Adrenal gland (tissue), 12 donors: Measurements from ENCODE around the gene HAPLN3. TPM values are rescaled to one million over a fixed set of nuclear protein-coding genes. Genes with fewer than 3 reads are reported as not detected.
A peak's percentile ranks its signal among the peaks of the same experiment; 100 is the strongest.

Source experiments
- DNase-seq, 7 donors: peaks; one replicate each; pipeline ENCODE4 v3.0.0-alpha.2; 2019 to 2020
- H3K27ac ChIP-seq, 5 donors: fragments of 200-600 bp; sonication (generic) in 4 of 5; 1 replicate in 3 of 5; 2 replicates in 2 of 5; pipeline versions ENCODE4 v1.5.1 to v1.8.0; 2016 to 2020; ENCODE audit warnings: mild to moderate bottlenecking in 1 of 5
- H3K27me3 ChIP-seq: fragments of 200-600 bp; 2 replicates; pipeline ENCODE4 v1.8.0; 2021
- H3K36me3 ChIP-seq, 2 donors: fragments of 200-600 bp; replicated peaks in 1 of 2; 1 replicate in 1 of 2; 2 replicates in 1 of 2; pipeline versions ENCODE4 v1.5.1 to v1.8.0; 2018 to 2022
- H3K4me1 ChIP-seq, 2 donors: fragments of 200-600 bp; replicated peaks in 1 of 2; 1 replicate in 1 of 2; 2 replicates in 1 of 2; pipeline versions ENCODE4 v1.5.1 to v1.8.0; 2018 to 2021
- H3K4me3 ChIP-seq, 4 donors: fragments of 200-600 bp; sonication (generic) in 3 of 4; one replicate each; pipeline ENCODE4 v1.5.1; 2016 to 2018
- H3K9me3 ChIP-seq, 3 donors: fragments of 200-600 bp; sonication (generic) in 1 of 3; replicated peaks in 1 of 3; 1 replicate in 2 of 3; 2 replicates in 1 of 3; pipeline versions ENCODE4 v1.5.1 to v1.8.0; 2016 to 2021
- CTCF ChIP-seq, 6 experiments: fragments of 450-650 bp in 4 of 6; fragments of 200-600 bp in 2 of 6; sonication (generic) in 1 of 6; IDR thresholded peaks; 1 replicate in 5 of 6; 2 replicates in 1 of 6; pipeline versions ENCODE4 v1.5.1 to v1.8.0; 2016 to 2021; ENCODE audit warnings: antibody characterized with exemption in 6 of 6, mild to moderate bottlenecking in 2 of 6, moderate library complexity in 1 of 6
- POLR2A ChIP-seq, 2 donors: fragments of 450-650 bp; IDR thresholded peaks; one replicate each; pipeline ENCODE4 v1.6.1; 2017; ENCODE audit warnings: antibody characterized with exemption in 2 of 2, mild to moderate bottlenecking in 2 of 2, moderate library complexity in 1 of 2
- WGBS, 4 donors: extraction: QIAGEN DNeasy Blood & Tissue Kit in 2 of 4; methylation state at CpG; one replicate each; pipeline versions ENCODE4 v1.1.5 to v1.1.7; 2013 to 2017; 5-methylcytosine and 5-hydroxymethylcytosine counted together
- intact Hi-C, 2 donors: fragments of 100-400 bp; cut with DNase I; formaldehyde crosslinking; loops; one replicate each; pipeline versions ENCODE4 v1.14.1 to v1.15.0; 2022 to 2023
- polyA plus RNA-seq, 3 donors: library from polyadenylated mRNA; stranded (reverse); fragments of 200-250 nt in 2 of 3; fragments of 350-450 nt in 1 of 3; fragmentation: Illumina TruSeq in 1 of 3; extraction: RNeasy Lipid Tissue Mini Kit (QIAGEN cat#74804) in 1 of 3; gene quantifications; one replicate each; pipeline ENCODE4 v1.2.3, GENCODE V29; 2013 to 2014
- total RNA-seq, 9 donors: library from RNA; depleted of rRNA in 4 of 9; stranded (reverse); fragments of >200 nt in 4 of 9; fragments of 120-200 nt in 1 of 9; fragmentation: NEBNext Ultra II Directional in 1 of 9; extraction: Animal tissue kit (Norgen Biotek cat#: 25700) in 1 of 9; gene quantifications; one replicate each; pipeline versions ENCODE4 v1.1.0 to v1.2.4, GENCODE V29; 2013 to 2023
- donor health status: healthy with polysubstance abuse.
- donor health status: Bipolar disorder and iron deficiency.
- donor health status: DM: yes; HTN: yes; CAD: no.
- donor health status: DM: no; HTN: no; CAD: no.
- donor health status: DM: no; HTN: no; CAD: no.
- donor health status: DM: yes; HTN: yes; CAD: no.

The HAPLN3 gene
- total and polyA plus RNA-seq, 12 donors, result 0.55 to 7.6 (median 3.7) TPM

GRCh38 chr15:88913850-88914169 lies 18.5 kb upstream of the HAPLN3 start:
- H3K27ac ChIP-seq, result peak overlapping the region in 2 of 5 donors; percentile 57 to 87
- H3K4me3 ChIP-seq, result peak overlapping the region in 1 of 4 donors; percentile 82
- H3K27me3 ChIP-seq, result no peaks in the 10 kb centered on the region
- no peak for TF ChIP-seq CTCF (IDR thresholded peaks at IDR 0.05)
- TF ChIP-seq POLR2A (IDR thresholded peaks at IDR 0.05), result no peak
- no peak for DNase-seq
- H3K9me3 ChIP-seq, result no peaks in the 10 kb centered on the region
- H3K36me3 ChIP-seq, result no peaks in the 10 kb centered on the region
- 66 to 75% (median 71%) methylated on average over 4 of the region's 4 CpGs for WGBS, 4 donors
- intact Hi-C loops, result no loop called here
- peaks cover 0 to 7% of the 10 kb centered on the region in 2 donors for H3K4me1 ChIP-seq

- Histone ChIP-seq H3K4me1 (peaks cover 0 to 7% of the 10 kb centered on the region in 2 donors), H3K27ac (peak within 1 kb of the TSS in 4 of 5 donors; percentile 34 to 87 (median 64)), H3K27me3 (no peaks in the 10 kb centered on the region), H3K4me3 (peak within 1 kb of the TSS in 3 of 4 donors; percentile 50 to 82 (median 57)), H3K9me3 (no peaks in the 10 kb centered on the region), H3K36me3 (no peaks in the 10 kb centered on the region)
- 1% methylated on average over 29 to 67 of the region's 67 CpGs for WGBS, 4 donors
- DNase-seq, result peak; percentile 30 to 74 (median 57)
- intact Hi-C loops, result no loop called here
- TF ChIP-seq POLR2A (IDR thresholded peaks at IDR 0.05) (peak; percentile 49 to 57), CTCF (IDR thresholded peaks at IDR 0.05) (no peak)
These were observed 17.9 kb upstream of the HAPLN3 start, which contains the start of gene MFGE8 for GRCh38 chr15:88913017-88913849. MFGE8 (minus strand) TSS chr15:88913379; CDS start chr15:88913319, 60 bp downstream.

- Histone ChIP-seq H3K4me1 (peaks cover 0 to 7% of the 10 kb centered on the region in 2 donors), H3K9me3 (no peaks in the 10 kb centered on the region), H3K4me3 (peak overlapping the region in 3 of 4 donors; percentile 50 to 82 (median 57)), H3K27ac (peak overlapping the region in 4 of 5 donors; percentile 34 to 87 (median 64)), H3K36me3 (no peaks in the 10 kb centered on the region), H3K27me3 (no peaks in the 10 kb centered on the region)
- WGBS, 4 donors, result 0 to 10% (median 9%) methylated on average over 8 to 20 of the region's 20 CpGs
- no peak for DNase-seq
- TF ChIP-seq POLR2A (IDR thresholded peaks at IDR 0.05) (no peak), CTCF (IDR thresholded peaks at IDR 0.05) (no peak)
- intact Hi-C loops, result no loop called here
These were observed 17.2 kb upstream of the HAPLN3 start for GRCh38 chr15:88912500-88912921.

- intact Hi-C loops, result no loop called here
- TF ChIP-seq POLR2A (IDR thresholded peaks at IDR 0.05) (no peak), CTCF (IDR thresholded peaks at IDR 0.05) (no peak)
- DNase-seq, result no peak
These were observed 16.4 kb upstream of the HAPLN3 start for GRCh38 chr15:88911766-88912118.

More at GRCh38 chr15:88911766-88912118, 16.4 kb upstream of the HAPLN3 start:
- H3K36me3 ChIP-seq, result no peaks in the 10 kb centered on the region
- no peaks in the 10 kb centered on the region for H3K27me3 ChIP-seq
- H3K4me1 ChIP-seq, result peaks cover 0 to 7% of the 10 kb centered on the region in 2 donors
- no peaks in the 10 kb centered on the region for H3K9me3 ChIP-seq
- H3K27ac ChIP-seq, result peak overlapping the region in 3 of 5 donors; percentile 23 to 87 (median 71)
- 66 to 81% (median 74%) methylated on average over 5 of the region's 5 CpGs for WGBS, 4 donors
- peak overlapping the region in 1 of 4 donors; percentile 82 for H3K4me3 ChIP-seq
